ENCODE data around the gene RAPGEF4.

GRCh38 chr2:173045181-173045580, 309.5 kb downstream of the RAPGEF4 start:
- TF ChIP-seq NRF1 (IDR thresholded peaks at IDR 0.05; ENCODE audit: low read depth, low read length) (no peak), POLR2A (IDR thresholded peaks at IDR 0.05; ENCODE audit: control extremely low read depth in 1 of 2, low read depth in 2 of 2, low read length in 2 of 2) (no peak), SRF (IDR thresholded peaks at IDR 0.05; ENCODE audit: low read depth, low read length) (no peak), POU5F1 (IDR thresholded peaks at IDR 0.05; ENCODE audit: low read depth, low read length) (no peak), CTCF (IDR thresholded peaks at IDR 0.05; ENCODE audit: control extremely low read depth in 1 of 3, insufficient read depth in 1 of 3, low read depth in 1 of 3, low read length in 3 of 3) (no peak), ATF3 (IDR thresholded peaks at IDR 0.05; ENCODE audit: insufficient read depth, low read depth, low read length) (no peak), EZH2 (IDR thresholded peaks at IDR 0.05; ENCODE audit: low read depth, low read length, severe bottlenecking) (no peak)

Measured in H1 (cell line).